Spleen (tissue), 11 donors: ENCODE measurements around the gene IPCEF1. TPM values are rescaled to one million over a fixed set of nuclear protein-coding genes. Genes with fewer than 3 reads are reported as not detected.

ENCODE experiments used
- DNase-seq: peaks from one replicate; pipeline ENCODE4 v3.0.0-alpha.2; 2020
- H3K27ac ChIP-seq, 8 donors: fragments of 200-600 bp; sonication (generic) in 7 of 8; 1 replicate in 4 of 8; 2 replicates in 4 of 8; pipeline versions ENCODE4 v1.5.0 to v1.8.0; 2016 to 2021; ENCODE audit warnings: inconsistent platforms in 4 of 8, mild to moderate bottlenecking in 4 of 8, moderate library complexity in 1 of 8
- H3K27me3 ChIP-seq, 7 donors: fragments of 200-600 bp; sonication (generic) in 6 of 7; replicated peaks in 1 of 7; 1 replicate in 4 of 7; 2 replicates in 3 of 7; pipeline versions ENCODE4 v1.5.0 to v1.8.0; 2016 to 2021; ENCODE audit warnings: inconsistent platforms in 3 of 7, mild to moderate bottlenecking in 1 of 7
- H3K36me3 ChIP-seq, 6 donors: fragments of 200-600 bp; sonication (generic) in 5 of 6; 1 replicate in 4 of 6; 2 replicates in 2 of 6; pipeline versions ENCODE4 v1.5.0 to v1.8.0; 2016 to 2021; ENCODE audit warnings: inconsistent platforms in 2 of 6
- H3K4me1 ChIP-seq, 6 donors: fragments of 200-600 bp; sonication (generic) in 5 of 6; 1 replicate in 3 of 6; 2 replicates in 3 of 6; pipeline versions ENCODE4 v1.5.0 to v1.8.0; 2016 to 2021; ENCODE audit warnings: inconsistent platforms in 3 of 6
- H3K4me3 ChIP-seq, 8 donors: fragments of 200-600 bp; sonication (generic) in 7 of 8; 1 replicate in 4 of 8; 2 replicates in 4 of 8; pipeline versions ENCODE4 v1.5.0 to v1.8.0; 2016 to 2021; ENCODE audit warnings: inconsistent platforms in 4 of 8, mild to moderate bottlenecking in 4 of 8, moderate library complexity in 2 of 8
- H3K9me3 ChIP-seq, 8 donors: fragments of 200-600 bp; sonication (generic) in 7 of 8; 1 replicate in 4 of 8; 2 replicates in 4 of 8; pipeline versions ENCODE4 v1.5.0 to v1.8.0; 2016 to 2021; ENCODE audit warnings: inconsistent platforms in 4 of 8
- CTCF ChIP-seq, 11 experiments: fragments of 200-600 bp in 7 of 11; fragments of 450-650 bp in 4 of 11; sonication (generic) in 4 of 11; IDR thresholded peaks in 8 of 11; conservative IDR thresholded peaks in 3 of 11; 1 replicate in 7 of 11; 2 replicates in 4 of 11; pipeline versions ENCODE4 v1.4.0 to v1.8.0; 2016 to 2021; ENCODE audit warnings: antibody characterized with exemption in 11 of 11, inconsistent platforms in 4 of 11, mild to moderate bottlenecking in 1 of 11
- POLR2A ChIP-seq, 3 donors: fragments of 450-650 bp; IDR thresholded peaks; one replicate each; pipeline ENCODE4 v1.5.1; 2017; ENCODE audit warnings: antibody characterized with exemption in 3 of 3, mild to moderate bottlenecking in 1 of 3
- POLR2AphosphoS5 ChIP-seq, 3 donors: sonication (generic); formaldehyde crosslinking; IDR thresholded peaks; one replicate each; pipeline ENCODE4 v1.5.1; 2017; ENCODE audit warnings: antibody characterized with exemption in 3 of 3
- WGBS, 5 donors: extraction: QIAGEN DNeasy Blood & Tissue Kit in 3 of 5; methylation state at CpG; one replicate each; pipeline versions ENCODE4 v1.1.5 to v1.1.7; 2013 to 2018; 5-methylcytosine and 5-hydroxymethylcytosine counted together
- intact Hi-C: fragments of 100-400 bp; cut with DNase I; formaldehyde crosslinking; loops from one replicate; pipeline ENCODE4 v1.15.0; 2023; ENCODE audit warnings: low total_unique reads
- polyA plus RNA-seq, 3 donors: library from polyadenylated mRNA; stranded (reverse); fragments of 200-250 nt; gene quantifications; one replicate each; pipeline ENCODE4 v1.2.1, GENCODE V29; 2013
- total RNA-seq, 7 donors: library from RNA; depleted of rRNA in 3 of 7; stranded (reverse); fragments of >200 nt in 3 of 7; fragmentation: NEBNext Ultra II Directional in 4 of 7; extraction: Animal tissue kit (Norgen Biotek cat#: 25700) in 4 of 7; gene quantifications; one replicate each; pipeline versions ENCODE4 v1.1.0 to v1.2.1, GENCODE V29; 2016 to 2021
- donor health status: healthy with polysubstance abuse.
- donor health status: DM: no; HTN: no; CAD: no; lungs with moderate emphysema.
- donor health status: DM: no; HTN: no; CAD: no.
- donor health status: Bipolar disorder and iron deficiency.
- donor health status: healthy.
- donor health status: DM: no; HTN: no; CAD: no.
- donor health status: DM: yes; HTN: yes; CAD: no.

The IPCEF1 gene
- total and polyA plus RNA-seq, 10 donors = 1.4 to 32.2 (median 26.2) TPM

- intact Hi-C loops = no loop called here
- DNase-seq = no peak
- WGBS, 5 donors = 86 to 95% (median 94%) methylated on average over 3 of the region's 3 CpGs
- H3K4me3 ChIP-seq = no peak overlapping the region
- H3K27me3 ChIP-seq = peaks cover 0 to 6% (median 0%) of the 10 kb centered on the region in 7 donors
- no peak for TF ChIP-seq POLR2AphosphoS5 (IDR thresholded peaks at IDR 0.05)
- no peak for TF ChIP-seq POLR2A (IDR thresholded peaks at IDR 0.05)
- TF ChIP-seq CTCF (IDR thresholded peaks at IDR 0.05 in 8 of 11, conservative IDR thresholded peaks at IDR 0.05 in 3 of 11) = no peak
- no peaks in the 10 kb centered on the region for H3K36me3 ChIP-seq
- peaks cover 0 to 16% (median 0%) of the 10 kb centered on the region in 8 donors for H3K9me3 ChIP-seq
- H3K27ac ChIP-seq = no peak overlapping the region
- no peaks in the 10 kb centered on the region for H3K4me1 ChIP-seq
Measured at GRCh38 chr6:154388803-154389202, 32.2 kb upstream of the IPCEF1 start.

DNA sequence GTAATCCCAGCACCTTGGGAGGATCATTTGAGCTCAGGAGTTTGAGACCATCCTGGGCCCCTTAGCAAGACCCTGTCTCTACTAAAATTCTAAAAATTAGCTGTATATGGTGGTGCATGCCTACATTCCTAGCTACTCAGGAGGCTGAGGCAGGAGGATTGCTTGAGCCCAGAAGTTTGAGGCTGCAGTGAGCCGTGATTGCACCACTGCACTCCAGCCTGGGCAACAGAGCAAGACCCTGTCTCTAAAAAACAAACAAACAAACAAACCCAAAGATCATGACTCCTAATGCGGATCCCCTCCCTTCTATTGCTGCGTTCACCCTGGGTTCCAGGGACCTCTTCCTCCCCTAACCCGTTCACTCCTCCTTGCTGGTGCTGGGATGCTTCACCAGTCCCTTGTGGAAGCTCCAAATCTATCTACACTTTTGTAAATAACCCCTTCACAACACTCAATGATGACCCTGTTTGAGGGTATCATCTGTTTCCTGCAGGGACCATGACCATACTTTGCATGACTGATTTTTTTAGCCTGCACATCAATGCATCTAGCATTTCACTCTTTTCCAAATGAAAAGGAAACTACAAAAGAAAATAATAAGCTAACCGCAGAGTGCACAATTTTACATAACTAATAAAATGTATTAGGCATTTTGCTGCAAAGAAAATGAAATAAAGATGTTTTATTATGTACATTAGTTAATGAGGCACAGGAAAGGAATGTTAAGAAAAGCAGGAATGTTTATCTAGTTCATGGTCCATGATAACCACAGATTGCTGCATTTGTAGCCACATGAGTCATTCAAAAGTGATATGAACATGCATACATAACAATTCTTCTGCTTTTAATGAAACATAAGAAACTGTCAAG lies 30.5 kb upstream of the IPCEF1 start:
- H3K4me1 ChIP-seq = no peaks in the 10 kb centered on the region
- intact Hi-C loops = no loop called here
- 83 to 94% (median 92%) methylated on average over 5 of the region's 5 CpGs for WGBS, 5 donors
- TF ChIP-seq CTCF (IDR thresholded peaks at IDR 0.05 in 8 of 11, conservative IDR thresholded peaks at IDR 0.05 in 3 of 11) (no peak), POLR2AphosphoS5 (IDR thresholded peaks at IDR 0.05) (no peak), POLR2A (IDR thresholded peaks at IDR 0.05) (no peak)
- H3K9me3 ChIP-seq = peaks cover 0 to 26% (median 5%) of the 10 kb centered on the region in 8 donors
- no peaks in the 10 kb centered on the region for H3K36me3 ChIP-seq
- DNase-seq = no peak
- no peak overlapping the region for H3K27ac ChIP-seq
- no peaks in the 10 kb centered on the region for H3K27me3 ChIP-seq
- H3K4me3 ChIP-seq = no peak overlapping the region

GRCh38 chr6:154384191-154384590 lies 27.6 kb upstream of the IPCEF1 start:
- Histone ChIP-seq H3K9me3 (peaks cover 0 to 17% (median 5%) of the 10 kb centered on the region in 8 donors), H3K27ac (no peak overlapping the region), H3K27me3 (no peaks in the 10 kb centered on the region), H3K4me3 (no peak overlapping the region), H3K4me1 (no peaks in the 10 kb centered on the region), H3K36me3 (no peaks in the 10 kb centered on the region)
- intact Hi-C loops = no loop called here
- 74 to 84% (median 80%) methylated on average over 2 of the region's 2 CpGs for WGBS, 5 donors
- TF ChIP-seq POLR2A (IDR thresholded peaks at IDR 0.05) = no peak
- TF ChIP-seq CTCF (IDR thresholded peaks at IDR 0.05 in 8 of 11, conservative IDR thresholded peaks at IDR 0.05 in 3 of 11) = no peak
- TF ChIP-seq POLR2AphosphoS5 (IDR thresholded peaks at IDR 0.05) = no peak
- no peak for DNase-seq

- Histone ChIP-seq H3K36me3 (no peaks in the 10 kb centered on the region), H3K27ac (no peak overlapping the region), H3K9me3 (peaks cover 0 to 10% (median 5%) of the 10 kb centered on the region in 8 donors), H3K4me1 (no peaks in the 10 kb centered on the region), H3K27me3 (no peaks in the 10 kb centered on the region), H3K4me3 (no peak overlapping the region)
- intact Hi-C loops = no loop called here
- DNase-seq = no peak
- TF ChIP-seq CTCF (IDR thresholded peaks at IDR 0.05 in 8 of 11, conservative IDR thresholded peaks at IDR 0.05 in 3 of 11) (no peak), POLR2AphosphoS5 (IDR thresholded peaks at IDR 0.05) (no peak), POLR2A (IDR thresholded peaks at IDR 0.05) (no peak)
- 79 to 92% (median 90%) methylated on average over 6 of the region's 6 CpGs for WGBS, 5 donors
Measured at GRCh38 chr6:154383273-154383672, 26.7 kb upstream of the IPCEF1 start.
